CD14-positive monocyte (primary cell): ENCODE data around the gene C3orf20. TPM values are rescaled to one million over a fixed set of nuclear protein-coding genes. Genes with fewer than 3 reads are reported as not detected.

Experiments
- DNase-seq, 3 donors: peaks; one replicate each; pipeline ENCODE4 v3.0.0-alpha.2; 2011 to 2022
- H2AFZ ChIP-seq: 2 replicates; pipeline ENCODE4 v1.6.0; 2012; ENCODE audit warnings: mild to moderate bottlenecking, low read depth, low read length, inconsistent platforms; ENCODE audit not compliant: insufficient read depth, poor library complexity, severe bottlenecking
- H3K27ac ChIP-seq, 2 donors: 1 replicate in 1 of 2; 2 replicates in 1 of 2; pipeline ENCODE4 v1.5.1; 2012 to 2013; ENCODE audit warnings: low read length in 2 of 2, control low read depth in 1 of 2, inconsistent platforms in 1 of 2, low read depth in 1 of 2, mild to moderate bottlenecking in 1 of 2
- H3K27me3 ChIP-seq, 2 donors: one replicate each; pipeline versions ENCODE4 v1.6.0 to v1.6.1; 2011 to 2013; ENCODE audit warnings: low read length in 2 of 2; ENCODE audit not compliant: control insufficient read depth in 2 of 2, insufficient read depth in 2 of 2
- H3K36me3 ChIP-seq, 2 donors: replicated peaks in 1 of 2; 1 replicate in 1 of 2; 2 replicates in 1 of 2; pipeline versions ENCODE4 v1.5.1 to v1.6.1; 2012 to 2013; ENCODE audit warnings: low read length in 2 of 2, control low read depth in 1 of 2, inconsistent platforms in 1 of 2, mild to moderate bottlenecking in 1 of 2; ENCODE audit not compliant: insufficient read depth in 2 of 2, control insufficient read depth in 1 of 2
- H3K4me1 ChIP-seq, 2 donors: 1 replicate in 1 of 2; 2 replicates in 1 of 2; pipeline versions ENCODE4 v1.5.1 to v1.6.1; 2012 to 2013; ENCODE audit warnings: low read length in 2 of 2, control low read depth in 1 of 2, inconsistent platforms in 1 of 2, mild to moderate bottlenecking in 1 of 2, moderate library complexity in 1 of 2; ENCODE audit not compliant: insufficient read depth in 2 of 2, control insufficient read depth in 1 of 2
- H3K4me2 ChIP-seq: replicated peaks from 2 replicates; pipeline ENCODE3; 2012; ENCODE audit warnings: low read length, moderate library complexity, mild to moderate bottlenecking; ENCODE audit not compliant: poor library complexity, severe bottlenecking; ENCODE audit errors: extremely low read depth
- H3K4me3 ChIP-seq, 3 experiments: fragments of 200-600 bp in 1 of 3; sonication (generic) in 1 of 3; replicated peaks in 1 of 3; 1 replicate in 2 of 3; 2 replicates in 1 of 3; pipeline ENCODE4 v1.5.1; 2011 to 2013; ENCODE audit warnings: low read length in 3 of 3, mild to moderate bottlenecking in 3 of 3, control low read depth in 2 of 3, low read depth in 2 of 3, inconsistent platforms in 1 of 3, moderate library complexity in 1 of 3
- H3K79me2 ChIP-seq: 2 replicates; pipeline ENCODE4 v1.6.0; 2012; ENCODE audit warnings: mild to moderate bottlenecking, control low read depth, inconsistent platforms, low read length, moderate library complexity; ENCODE audit not compliant: insufficient read depth
- H3K9ac ChIP-seq: 2 replicates; pipeline ENCODE4 v1.6.0; 2017; ENCODE audit warnings: low read length, mild to moderate bottlenecking; ENCODE audit not compliant: insufficient read depth, poor library complexity, severe bottlenecking
- H3K9me3 ChIP-seq, 2 donors: replicated peaks in 1 of 2; 1 replicate in 1 of 2; 2 replicates in 1 of 2; pipeline versions ENCODE4 v1.5.1 to v1.6.1; 2012 to 2013; ENCODE audit warnings: low read length in 2 of 2, control low read depth in 1 of 2; ENCODE audit not compliant: control insufficient read depth in 1 of 2, insufficient read depth in 1 of 2
- H4K20me1 ChIP-seq: 2 replicates; pipeline ENCODE4 v1.6.0; 2012; ENCODE audit warnings: mild to moderate bottlenecking, low read length, control low read depth, moderate library complexity; ENCODE audit not compliant: insufficient read depth
- H3K27ac Mint-ChIP-seq, 7 donors: one replicate each; pipeline ENCODE4 v1.8.0; 2020; ENCODE audit warnings: mild to moderate bottlenecking in 7 of 7, mixed read lengths in 7 of 7, moderate library complexity in 6 of 7, inconsistent platforms in 2 of 7
- H3K27me3 Mint-ChIP-seq, 3 donors: one replicate each; pipeline ENCODE4 v1.8.0; 2021 to 2022; ENCODE audit warnings: low read depth in 3 of 3, mild to moderate bottlenecking in 3 of 3, mixed read lengths in 3 of 3, moderate library complexity in 3 of 3, inconsistent platforms in 1 of 3
- H3K36me3 Mint-ChIP-seq, 2 donors: one replicate each; pipeline ENCODE4 v1.8.0; 2020; ENCODE audit warnings: mixed read lengths in 2 of 2, inconsistent platforms in 1 of 2, mild to moderate bottlenecking in 1 of 2
- H3K4me1 Mint-ChIP-seq: one replicate; pipeline ENCODE4 v1.8.0; 2020; ENCODE audit warnings: mild to moderate bottlenecking, mixed read lengths
- H3K4me3 Mint-ChIP-seq, 2 donors: one replicate each; pipeline ENCODE4 v1.8.0; 2020; ENCODE audit warnings: mild to moderate bottlenecking in 2 of 2, mixed read lengths in 2 of 2, moderate library complexity in 1 of 2
- H3K9me3 Mint-ChIP-seq, 7 donors: one replicate each; pipeline ENCODE4 v1.8.0; 2020 to 2022; ENCODE audit warnings: mixed read lengths in 7 of 7, mild to moderate bottlenecking in 6 of 7, moderate library complexity in 6 of 7, inconsistent platforms in 2 of 7
- CTCF ChIP-seq: fragments of 200-600 bp; IDR thresholded peaks from one replicate; pipeline ENCODE4 v1.8.0; 2022; ENCODE audit warnings: antibody characterized with exemption, mild to moderate bottlenecking
- WGBS: methylation state at CpG from one replicate; pipeline ENCODE4 v1.1.5; 2013; ENCODE audit warnings: missing lambda C conversion rate; ENCODE audit not compliant: insufficient coverage; 5-methylcytosine and 5-hydroxymethylcytosine counted together
- intact Hi-C, 2 donors: fragments of 100-400 bp; cut with micrococcal nuclease; formaldehyde crosslinking; loops; one replicate each; pipeline versions ENCODE4 v1.15.0 to v1.15.1; 2023
- polyA plus RNA-seq, 3 donors: library from polyadenylated mRNA; depleted of rRNA in 1 of 3; unstranded in 2 of 3; stranded (reverse) in 1 of 3; fragments of 300-500 nt in 2 of 3; fragments of >200 nt in 1 of 3; fragmentation: Illumina TruSeq in 2 of 3; gene quantifications; 1 replicate in 2 of 3; 2 replicates in 1 of 3; pipeline ENCODE4 v1.2.3, GENCODE V29; 2012 to 2021

C3orf20 gene
- polyA plus RNA-seq, 3 donors: 0.11 TPM; not detected in 2

GRCh38 chr3:14757153-14757700 is 82.3 kb downstream of the C3orf20 start:
- no peak overlapping the region for H3K27ac ChIP-seq
- H3K4me1 ChIP-seq: peaks cover 0 to 3% of the 10 kb centered on the region in 2 donors
- H3K4me1 Mint-ChIP-seq: peaks cover 7% of the 10 kb centered on the region
- intact Hi-C loops: no loop called here
- peaks cover 0 to 6% (median 0%) of the 10 kb centered on the region in 7 donors for H3K9me3 Mint-ChIP-seq
- 98% methylated on average over 12 of the region's 14 CpGs for WGBS
- peaks cover 2 to 8% (median 7%) of the 10 kb centered on the region in 3 donors for H3K27me3 Mint-ChIP-seq
- H3K79me2 ChIP-seq: no peaks in the 10 kb centered on the region
- H3K27ac Mint-ChIP-seq: no peak overlapping the region
- H3K36me3 ChIP-seq: no peaks in the 10 kb centered on the region
- no peak overlapping the region for H3K4me3 Mint-ChIP-seq
- H3K27me3 ChIP-seq: no peaks in the 10 kb centered on the region
- no peak for DNase-seq
- H4K20me1 ChIP-seq: no peaks in the 10 kb centered on the region
- H3K4me3 ChIP-seq: no peak overlapping the region
- TF ChIP-seq CTCF: no peak
- no peak overlapping the region for H3K9ac ChIP-seq
- no peaks in the 10 kb centered on the region for H3K36me3 Mint-ChIP-seq
- no peak overlapping the region for H2AFZ ChIP-seq
- H3K4me2 ChIP-seq: no peak overlapping the region
- H3K9me3 ChIP-seq: no peaks in the 10 kb centered on the region

- no peak overlapping the region for H3K9ac ChIP-seq
- no peaks in the 10 kb centered on the region for H3K9me3 ChIP-seq
- WGBS: 93% methylated on average over 3 of the region's 4 CpGs
- no peak for DNase-seq
- Mint-ChIP-seq H3K27ac (no peak overlapping the region), H3K27me3 (peaks cover 2 to 7% (median 6%) of the 10 kb centered on the region in 3 donors), H3K36me3 (no peaks in the 10 kb centered on the region), H3K9me3 (no peaks in the 10 kb centered on the region), H3K4me1 (peaks cover 7% of the 10 kb centered on the region), H3K4me3 (no peak overlapping the region)
- peaks cover 0 to 3% of the 10 kb centered on the region in 2 donors for H3K4me1 ChIP-seq
- no peaks in the 10 kb centered on the region for H4K20me1 ChIP-seq
- no peak for TF ChIP-seq CTCF
- no peaks in the 10 kb centered on the region for H3K27me3 ChIP-seq
- H3K36me3 ChIP-seq: no peaks in the 10 kb centered on the region
- no peak overlapping the region for H3K4me2 ChIP-seq
- no peak overlapping the region for H2AFZ ChIP-seq
- no peaks in the 10 kb centered on the region for H3K79me2 ChIP-seq
- H3K4me3 ChIP-seq: no peak overlapping the region
- H3K27ac ChIP-seq: no peak overlapping the region
- intact Hi-C loops: no loop called here
Measured at GRCh38 chr3:14758297-14758696, 83.4 kb downstream of the C3orf20 start.
